ENCODE results near the gene KIAA1755. TPM values are rescaled to one million over a fixed set of nuclear protein-coding genes. Genes with fewer than 3 reads are reported as not detected.

KIAA1755 gene
- total and polyA plus RNA-seq, 5 donors from 2014 or later: not detected

- peaks cover 37% of the 10 kb centered on the region for H3K27me3 Mint-ChIP-seq
- no peaks in the 10 kb centered on the region for H3K36me3 Mint-ChIP-seq
- H3K4me3 ChIP-seq (ENCODE audit: low read depth, low read length): no peak overlapping the region
- no peaks in the 10 kb centered on the region for H3K4me1 ChIP-seq (ENCODE audit: control insufficient read depth, insufficient read depth, low read length, poor library complexity, severe bottlenecking)
- H3K9me3 Mint-ChIP-seq: no peaks in the 10 kb centered on the region
- H3K4me1 Mint-ChIP-seq: no peaks in the 10 kb centered on the region
- H3K27ac Mint-ChIP-seq: peak overlapping the region in 1 of 3 donors; percentile 42
- peaks cover 3% of the 10 kb centered on the region for H3K27me3 ChIP-seq (ENCODE audit: control insufficient read depth, insufficient read depth, low read length)
- DNase-seq: no peak
- no peak overlapping the region for H3K27ac ChIP-seq (ENCODE audit: insufficient read depth, low read length, poor library complexity, severe bottlenecking)
- H3K36me3 ChIP-seq (ENCODE audit: control insufficient read depth, insufficient read depth, low read length): no peaks in the 10 kb centered on the region
- no peak overlapping the region for H3K4me3 Mint-ChIP-seq
- no peak for ATAC-seq (ENCODE audit: low read depth in 2 of 2)
- no peaks in the 10 kb centered on the region for H3K9me3 ChIP-seq (ENCODE audit: control insufficient read depth in 2 of 2, low read length in 2 of 2)
These were observed 35.9 kb upstream of the KIAA1755 start for GRCh38 chr20:38296433-38296832.

DNA sequence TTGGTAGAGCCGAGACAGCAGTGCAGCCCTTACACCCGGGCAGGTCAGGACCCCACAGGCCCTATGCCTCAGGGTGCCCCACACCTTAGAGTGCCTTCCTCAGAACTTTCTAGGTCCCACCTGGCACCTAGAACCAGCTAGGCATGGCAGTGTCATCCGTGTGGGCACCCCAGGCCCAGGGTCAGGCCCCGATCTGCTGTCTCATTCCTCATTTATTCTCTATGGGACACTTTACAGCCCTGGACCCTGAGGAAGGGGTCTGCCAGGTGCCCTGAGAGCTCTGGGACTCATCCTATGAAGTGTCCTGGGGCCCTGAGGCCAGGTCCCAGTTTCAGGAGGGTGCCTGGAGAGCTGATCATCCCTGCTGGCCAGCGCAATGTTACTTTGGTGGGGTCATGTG lies 35.3 kb upstream of the KIAA1755 start:
- Mint-ChIP-seq H3K4me1 (no peaks in the 10 kb centered on the region), H3K27me3 (peaks cover 35% of the 10 kb centered on the region)

GRCh38 chr20:38294076-38294591 lies 33.6 kb upstream of the KIAA1755 start:
- Mint-ChIP-seq H3K36me3 (no peaks in the 10 kb centered on the region), H3K4me3 (no peak overlapping the region), H3K27ac (no peak overlapping the region), H3K27me3 (peaks cover 29% of the 10 kb centered on the region), H3K9me3 (no peaks in the 10 kb centered on the region), H3K4me1 (no peaks in the 10 kb centered on the region)
- ATAC-seq (ENCODE audit: low read depth in 2 of 2): no peak
- Histone ChIP-seq H3K27ac (ENCODE audit: insufficient read depth, low read length, poor library complexity, severe bottlenecking) (no peak overlapping the region), H3K27me3 (ENCODE audit: control insufficient read depth, insufficient read depth, low read length) (no peaks in the 10 kb centered on the region), H3K4me1 (ENCODE audit: control insufficient read depth, insufficient read depth, low read length, poor library complexity, severe bottlenecking) (no peaks in the 10 kb centered on the region), H3K4me3 (ENCODE audit: low read depth, low read length) (no peak overlapping the region), H3K9me3 (ENCODE audit: control insufficient read depth in 2 of 2, low read length in 2 of 2) (no peaks in the 10 kb centered on the region), H3K36me3 (ENCODE audit: control insufficient read depth, insufficient read depth, low read length) (no peaks in the 10 kb centered on the region)
- no peak for DNase-seq

More for the DNA sequence above, 35.3 kb upstream of the KIAA1755 start:
- no peak overlapping the region for H3K27ac Mint-ChIP-seq
- ATAC-seq (ENCODE audit: low read depth in 2 of 2): no peak
- DNase-seq: no peak
- Histone ChIP-seq H3K4me1 (ENCODE audit: control insufficient read depth, insufficient read depth, low read length, poor library complexity, severe bottlenecking) (no peaks in the 10 kb centered on the region), H3K4me3 (ENCODE audit: low read depth, low read length) (no peak overlapping the region), H3K36me3 (ENCODE audit: control insufficient read depth, insufficient read depth, low read length) (no peaks in the 10 kb centered on the region), H3K9me3 (ENCODE audit: control insufficient read depth in 2 of 2, low read length in 2 of 2) (no peaks in the 10 kb centered on the region), H3K27ac (ENCODE audit: insufficient read depth, low read length, poor library complexity, severe bottlenecking) (no peak overlapping the region), H3K27me3 (ENCODE audit: control insufficient read depth, insufficient read depth, low read length) (no peaks in the 10 kb centered on the region)
- H3K9me3 Mint-ChIP-seq: no peaks in the 10 kb centered on the region
- H3K36me3 Mint-ChIP-seq: no peaks in the 10 kb centered on the region
- no peak overlapping the region for H3K4me3 Mint-ChIP-seq

DNA sequence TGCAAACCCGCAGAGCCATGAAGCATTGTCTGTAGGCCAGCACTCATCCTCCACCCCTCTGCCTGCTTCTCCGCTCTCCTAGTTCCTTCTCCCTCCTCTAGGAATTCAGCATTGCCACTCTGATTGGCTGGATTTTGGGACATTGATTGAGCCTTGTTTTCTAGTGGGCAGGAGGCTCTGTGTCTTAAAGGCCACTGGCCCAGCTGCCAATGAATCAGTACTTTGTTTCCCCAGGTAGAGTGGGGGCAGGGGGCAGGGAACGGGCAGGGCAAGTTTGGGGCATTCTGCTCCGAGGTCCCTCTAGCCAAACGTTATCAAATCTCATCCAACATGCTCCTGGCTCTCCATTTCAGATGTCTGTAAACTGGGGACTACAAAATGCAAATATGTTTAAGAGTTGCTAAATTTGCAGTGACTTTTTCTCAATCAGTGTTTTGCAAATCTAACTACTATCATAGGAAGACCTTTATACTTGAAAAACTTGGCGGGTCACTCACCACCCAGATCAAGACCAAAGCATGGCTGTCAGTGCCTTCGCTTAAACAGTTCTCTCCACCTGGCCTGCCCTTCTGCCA lies 33.0 kb upstream of the KIAA1755 start:
- no peak overlapping the region for H3K4me3 ChIP-seq (ENCODE audit: low read depth, low read length)
- no peak for ATAC-seq (ENCODE audit: low read depth in 2 of 2)
- H3K36me3 ChIP-seq (ENCODE audit: control insufficient read depth, insufficient read depth, low read length): no peaks in the 10 kb centered on the region
- no peaks in the 10 kb centered on the region for H3K36me3 Mint-ChIP-seq
- no peaks in the 10 kb centered on the region for H3K9me3 ChIP-seq (ENCODE audit: control insufficient read depth in 2 of 2, low read length in 2 of 2)
- H3K9me3 Mint-ChIP-seq: no peaks in the 10 kb centered on the region
- no peak overlapping the region for H3K27ac Mint-ChIP-seq
- no peaks in the 10 kb centered on the region for H3K4me1 Mint-ChIP-seq
- no peak overlapping the region for H3K4me3 Mint-ChIP-seq
- H3K4me1 ChIP-seq (ENCODE audit: control insufficient read depth, insufficient read depth, low read length, poor library complexity, severe bottlenecking): no peaks in the 10 kb centered on the region
- DNase-seq: no peak
- H3K27me3 ChIP-seq (ENCODE audit: control insufficient read depth, insufficient read depth, low read length): no peaks in the 10 kb centered on the region
- H3K27me3 Mint-ChIP-seq: peaks cover 24% of the 10 kb centered on the region
- H3K27ac ChIP-seq (ENCODE audit: insufficient read depth, low read length, poor library complexity, severe bottlenecking): no peak overlapping the region

DNA sequence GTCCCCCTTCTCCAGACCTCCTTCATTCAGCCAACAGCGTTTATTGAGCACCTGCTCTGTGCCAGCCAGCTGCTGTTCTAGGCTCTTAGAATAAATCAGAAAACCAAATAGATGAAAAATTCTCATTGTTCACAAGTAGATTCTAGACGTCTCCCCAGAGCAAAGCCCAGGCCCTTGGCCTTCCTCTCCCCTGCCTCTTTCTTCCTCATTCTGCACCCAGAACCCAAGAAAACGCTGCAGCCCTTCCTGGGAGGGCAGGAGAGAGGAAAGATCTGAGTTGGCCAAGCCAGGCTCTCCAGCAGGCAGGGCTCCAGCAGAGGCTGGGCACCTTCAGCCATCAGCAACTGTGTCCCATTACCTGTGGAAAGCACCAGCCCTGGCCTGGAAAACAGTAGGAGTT lies 31.4 kb upstream of the KIAA1755 start:
- no peak overlapping the region for H3K27ac ChIP-seq (ENCODE audit: insufficient read depth, low read length, poor library complexity, severe bottlenecking)
- H3K9me3 Mint-ChIP-seq: no peaks in the 10 kb centered on the region

GRCh38 chr20:38290829-38291814 lies 30.6 kb upstream of the KIAA1755 start:
- Histone ChIP-seq H3K36me3 (ENCODE audit: control insufficient read depth, insufficient read depth, low read length) (no peaks in the 10 kb centered on the region), H3K27me3 (ENCODE audit: control insufficient read depth, insufficient read depth, low read length) (no peaks in the 10 kb centered on the region), H3K4me3 (ENCODE audit: low read depth, low read length) (no peak overlapping the region), H3K9me3 (ENCODE audit: control insufficient read depth in 2 of 2, low read length in 2 of 2) (no peaks in the 10 kb centered on the region), H3K4me1 (ENCODE audit: control insufficient read depth, insufficient read depth, low read length, poor library complexity, severe bottlenecking) (no peaks in the 10 kb centered on the region), H3K27ac (ENCODE audit: insufficient read depth, low read length, poor library complexity, severe bottlenecking) (no peak overlapping the region)
- Mint-ChIP-seq H3K27me3 (peaks cover 36% of the 10 kb centered on the region), H3K4me3 (no peak overlapping the region), H3K36me3 (no peaks in the 10 kb centered on the region), H3K9me3 (no peaks in the 10 kb centered on the region), H3K4me1 (peaks cover 0 to 2% (median 1%) of the 10 kb centered on the region in 4 donors), H3K27ac (no peak overlapping the region)
- ATAC-seq (ENCODE audit: low read depth in 2 of 2) (no peak), DNase-seq (peak in 1 of 3 donors; percentile 14)

More for the DNA sequence above, 31.4 kb upstream of the KIAA1755 start:
- H3K36me3 ChIP-seq (ENCODE audit: control insufficient read depth, insufficient read depth, low read length): no peaks in the 10 kb centered on the region
- H3K27ac Mint-ChIP-seq: no peak overlapping the region
- DNase-seq: no peak
- H3K9me3 ChIP-seq (ENCODE audit: control insufficient read depth in 2 of 2, low read length in 2 of 2): no peaks in the 10 kb centered on the region
- peaks cover 0 to 2% (median 0%) of the 10 kb centered on the region in 4 donors for H3K4me1 Mint-ChIP-seq
- H3K27me3 Mint-ChIP-seq: peaks cover 30% of the 10 kb centered on the region
- no peaks in the 10 kb centered on the region for H3K27me3 ChIP-seq (ENCODE audit: control insufficient read depth, insufficient read depth, low read length)
- no peak overlapping the region for H3K4me3 ChIP-seq (ENCODE audit: low read depth, low read length)
- no peak overlapping the region for H3K4me3 Mint-ChIP-seq
- no peak for ATAC-seq (ENCODE audit: low read depth in 2 of 2)
- no peaks in the 10 kb centered on the region for H3K4me1 ChIP-seq (ENCODE audit: control insufficient read depth, insufficient read depth, low read length, poor library complexity, severe bottlenecking)
- H3K36me3 Mint-ChIP-seq: no peaks in the 10 kb centered on the region

DNA sequence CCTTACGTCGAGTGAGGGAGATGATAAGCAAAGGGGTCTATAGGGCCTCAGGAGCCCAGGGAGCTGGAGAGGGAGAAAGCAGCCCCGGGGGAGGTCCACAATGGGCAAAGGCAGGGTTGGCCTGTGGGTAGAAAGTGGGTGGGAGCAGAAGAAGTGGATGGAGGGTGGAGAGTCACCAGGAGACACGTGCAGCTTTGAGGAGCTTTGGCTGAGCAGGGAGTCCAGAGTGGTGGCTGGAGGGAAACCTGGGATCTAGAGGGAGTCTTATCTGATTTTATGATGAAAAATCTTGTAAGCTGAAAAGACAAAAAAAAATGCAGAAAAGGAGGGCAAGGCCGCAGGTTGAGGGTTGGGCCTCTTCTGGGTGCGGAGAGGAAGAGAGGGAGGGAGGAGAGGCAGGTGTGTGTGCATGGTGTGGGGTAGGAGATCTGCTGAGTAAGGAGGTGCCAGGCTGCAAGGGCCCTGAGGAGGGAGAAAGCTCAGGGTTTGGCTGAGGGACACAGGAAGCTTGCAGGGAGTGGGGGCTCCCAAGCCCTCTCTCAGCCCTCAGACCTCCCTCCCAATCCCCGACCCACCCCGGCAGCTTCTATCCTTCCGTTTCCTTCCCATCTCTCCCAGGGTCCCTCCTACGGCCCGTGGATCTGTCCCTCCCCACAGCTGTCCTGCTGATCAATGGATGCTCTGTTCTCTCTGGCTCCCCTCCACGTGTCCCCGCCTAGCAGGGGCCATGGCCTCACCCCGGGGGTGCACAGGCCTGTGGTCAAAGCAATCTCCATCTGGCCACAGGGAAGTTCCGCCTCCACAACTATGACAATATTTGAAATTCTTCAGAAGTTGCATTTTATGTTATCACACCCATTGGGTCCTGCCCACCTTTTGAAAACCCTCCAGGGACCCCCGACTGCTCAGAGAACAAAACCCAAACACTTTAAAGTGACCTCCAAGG lies 26.3 kb upstream of the KIAA1755 start:
- H3K4me1 Mint-ChIP-seq: peaks cover 0 to 2% (median 1%) of the 10 kb centered on the region in 4 donors
- ATAC-seq (ENCODE audit: low read depth in 2 of 2) (no peak), DNase-seq (no peak)
- Histone ChIP-seq H3K4me3 (ENCODE audit: low read depth, low read length) (no peak overlapping the region), H3K27ac (ENCODE audit: insufficient read depth, low read length, poor library complexity, severe bottlenecking) (no peak overlapping the region), H3K27me3 (ENCODE audit: control insufficient read depth, insufficient read depth, low read length) (no peaks in the 10 kb centered on the region), H3K9me3 (ENCODE audit: control insufficient read depth in 2 of 2, low read length in 2 of 2) (no peaks in the 10 kb centered on the region), H3K4me1 (ENCODE audit: control insufficient read depth, insufficient read depth, low read length, poor library complexity, severe bottlenecking) (no peaks in the 10 kb centered on the region), H3K36me3 (ENCODE audit: control insufficient read depth, insufficient read depth, low read length) (no peaks in the 10 kb centered on the region)
- H3K27me3 Mint-ChIP-seq: peaks cover 37% of the 10 kb centered on the region
- no peaks in the 10 kb centered on the region for H3K36me3 Mint-ChIP-seq
- no peak overlapping the region for H3K27ac Mint-ChIP-seq
- no peak overlapping the region for H3K4me3 Mint-ChIP-seq
- H3K9me3 Mint-ChIP-seq: no peaks in the 10 kb centered on the region

Data from CD4-positive, CD25-positive, alpha-beta regulatory T cell (primary cell).